LNCaP clone FGC (cell line): ENCODE measurements around the gene FASTKD2.

Experiments used
- DNase-seq: peaks from one replicate; pipeline ENCODE4 v3.0.0-alpha.2; 2011; ENCODE audit warnings: low read depth
- H3K4me3 ChIP-seq: 2 replicates; pipeline ENCODE4 v1.5.1; 2011; ENCODE audit warnings: mild to moderate bottlenecking, low read depth, low read length, control low read depth
- CTCF ChIP-seq: IDR thresholded peaks from 2 replicates; pipeline ENCODE4 v1.5.1; 2012; ENCODE audit warnings: mild to moderate bottlenecking; ENCODE audit not compliant: control insufficient read depth, insufficient read depth; ENCODE audit errors: extremely low read depth

Gene FASTKD2

GRCh38 chr2:206814498-206814897 is 49.1 kb downstream of the FASTKD2 start:
- no peak for TF ChIP-seq CTCF
- DNase-seq, result no peak
- no peak overlapping the region for H3K4me3 ChIP-seq

DNA sequence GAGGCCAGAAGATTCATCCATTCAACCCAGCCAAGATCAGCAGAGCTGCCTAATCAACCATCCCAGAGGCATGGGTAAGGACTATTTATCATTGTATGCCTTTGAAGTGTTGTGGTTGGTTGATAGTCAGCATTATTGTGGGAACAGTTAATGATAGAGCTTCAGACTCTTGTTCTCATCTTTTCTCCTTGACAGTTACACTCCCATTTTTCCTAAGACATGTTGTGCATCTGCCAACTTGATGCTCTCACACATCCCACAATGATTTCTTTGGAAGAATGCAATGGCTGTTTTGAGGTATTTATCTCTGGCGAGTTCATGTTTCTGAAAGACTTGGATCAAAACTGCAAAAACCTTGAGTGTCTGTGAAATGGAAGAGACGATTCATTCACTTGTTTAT is 55.4 kb downstream of the FASTKD2 start:
- no peak for DNase-seq
- no peak overlapping the region for H3K4me3 ChIP-seq
- TF ChIP-seq CTCF, result no peak

DNA sequence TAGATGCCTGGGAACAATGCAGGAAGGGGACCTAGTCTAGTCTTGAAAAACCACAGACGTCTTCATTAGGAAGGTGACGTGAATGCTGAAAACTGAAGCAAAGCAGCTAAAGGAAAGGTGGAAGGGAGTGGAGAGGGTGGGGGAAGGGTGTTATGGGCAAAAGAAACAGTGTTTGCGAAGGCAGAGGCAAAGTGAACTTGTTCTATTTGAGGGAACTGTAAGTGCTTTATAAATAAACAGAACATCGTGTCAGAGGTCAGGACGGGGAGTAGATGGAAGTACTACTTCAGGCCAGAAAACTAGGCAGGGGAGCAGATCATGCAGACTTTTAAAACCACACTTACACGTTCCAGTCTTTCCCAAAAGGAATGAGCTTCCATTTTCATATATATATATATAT is 57.8 kb downstream of the FASTKD2 start:
- H3K4me3 ChIP-seq, result no peak overlapping the region
- peak; percentile 93 for DNase-seq
- TF ChIP-seq CTCF, result no peak

DNA sequence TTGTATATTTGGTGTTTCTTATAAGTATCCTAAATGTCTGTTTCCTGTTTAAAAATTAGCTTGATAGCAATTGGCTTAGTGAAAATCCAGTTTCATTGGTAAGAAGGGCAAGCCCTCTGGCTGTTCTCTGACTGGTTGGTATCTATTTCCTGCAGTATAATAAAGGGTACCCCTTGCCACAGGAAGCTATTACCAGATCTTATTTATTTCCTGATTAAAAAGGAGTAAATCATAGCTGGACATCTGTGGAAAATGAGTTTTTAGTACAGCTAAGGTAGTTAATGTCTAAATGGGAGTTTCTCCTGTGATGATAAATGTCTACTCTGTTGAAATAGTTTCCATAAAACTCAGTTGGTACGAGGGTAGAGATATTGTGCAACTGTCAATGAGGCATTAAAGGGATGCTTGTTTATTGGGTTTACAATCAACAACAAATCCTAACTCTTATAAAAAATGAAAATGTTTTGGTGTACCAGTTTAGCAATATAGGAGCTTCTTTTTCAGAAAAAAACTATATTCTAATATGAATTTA is 58.7 kb downstream of the FASTKD2 start:
- no peak for DNase-seq

DNA sequence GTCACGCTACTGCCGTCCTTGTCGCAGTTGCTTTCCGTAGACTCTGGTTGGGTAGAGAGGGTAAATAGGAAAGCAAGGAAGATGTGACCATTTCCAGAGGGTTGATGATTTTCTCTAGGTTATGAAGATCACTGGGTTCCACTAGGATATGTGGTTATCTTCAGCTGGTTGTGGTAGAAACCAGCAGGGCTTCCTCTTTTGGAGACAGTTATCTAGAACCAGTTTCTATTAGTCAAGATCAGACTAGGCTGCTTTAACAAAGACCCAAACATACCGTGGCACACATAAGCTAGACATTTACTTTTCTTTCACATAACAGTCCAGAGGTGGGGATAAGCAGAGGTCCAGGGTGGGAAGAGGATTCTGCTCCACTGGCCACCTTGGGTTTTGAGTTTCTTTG is 59.6 kb downstream of the FASTKD2 start:
- DNase-seq, result no peak
- TF ChIP-seq CTCF, result no peak
- H3K4me3 ChIP-seq, result no peak overlapping the region

More for the DNA sequence above, 58.7 kb downstream of the FASTKD2 start:
- no peak for TF ChIP-seq CTCF
- H3K4me3 ChIP-seq, result no peak overlapping the region

- no peak for DNase-seq
- H3K4me3 ChIP-seq, result no peak overlapping the region
- no peak for TF ChIP-seq CTCF
These were observed 66.1 kb downstream of the FASTKD2 start for GRCh38 chr2:206831442-206831995.

GRCh38 chr2:206832873-206833272 is 67.5 kb downstream of the FASTKD2 start:
- no peak for TF ChIP-seq CTCF
- no peak overlapping the region for H3K4me3 ChIP-seq
- DNase-seq, result no peak
